Activated CD4-positive, alpha-beta T cell treated with anti-CD3 and anti-CD28 coated beads, Interleukin-2, amount 50 U/mL, for 4 hours (primary cell): ENCODE data around the gene DBNL.

ENCODE experiments used
- DNase-seq, 2 experiments: peaks; one replicate each; pipeline ENCODE4 v3.0.0-alpha.2; 2020

The DBNL gene

DNA sequence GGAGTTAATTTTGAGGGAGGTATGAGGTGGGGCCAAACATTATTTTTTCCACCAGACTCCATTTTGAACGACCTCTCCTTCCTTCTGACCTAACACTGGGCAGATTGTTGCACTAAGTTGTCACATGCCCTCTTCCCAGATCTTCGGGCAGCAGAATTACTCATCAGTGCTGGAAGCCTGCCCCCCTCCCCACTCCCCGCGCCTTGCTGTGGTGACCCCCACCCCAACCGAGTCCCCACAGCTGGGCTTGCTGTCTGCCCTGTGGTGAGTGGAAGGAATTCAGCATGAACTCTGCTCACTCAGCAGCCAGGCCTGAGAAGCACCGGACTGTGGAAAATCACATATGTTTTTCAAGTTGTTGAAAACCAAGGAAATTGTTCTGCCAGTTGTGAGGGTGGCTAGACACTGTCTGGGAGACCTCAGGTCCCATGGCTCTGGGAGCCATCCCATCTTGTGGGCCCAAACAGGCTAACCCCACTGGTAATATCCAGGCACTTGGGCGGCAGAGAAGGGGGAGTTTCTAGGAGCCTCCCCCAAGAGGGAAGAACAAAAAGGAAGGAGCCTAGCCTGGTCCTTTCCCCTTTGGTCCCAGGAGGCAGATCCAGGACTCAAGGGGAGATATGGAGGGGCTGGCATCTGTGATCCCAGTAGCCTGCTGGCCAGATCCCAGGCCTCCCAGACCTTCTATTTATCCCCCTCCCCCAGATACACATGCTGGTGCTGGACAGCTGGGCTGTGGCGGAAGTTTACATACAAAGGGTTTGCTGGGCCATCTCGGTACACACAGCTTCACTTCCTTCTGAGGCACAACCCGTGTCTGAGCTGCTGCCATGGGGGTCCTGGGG lies 56.2 kb downstream of the DBNL start:
- DNase-seq = no peak

DNA sequence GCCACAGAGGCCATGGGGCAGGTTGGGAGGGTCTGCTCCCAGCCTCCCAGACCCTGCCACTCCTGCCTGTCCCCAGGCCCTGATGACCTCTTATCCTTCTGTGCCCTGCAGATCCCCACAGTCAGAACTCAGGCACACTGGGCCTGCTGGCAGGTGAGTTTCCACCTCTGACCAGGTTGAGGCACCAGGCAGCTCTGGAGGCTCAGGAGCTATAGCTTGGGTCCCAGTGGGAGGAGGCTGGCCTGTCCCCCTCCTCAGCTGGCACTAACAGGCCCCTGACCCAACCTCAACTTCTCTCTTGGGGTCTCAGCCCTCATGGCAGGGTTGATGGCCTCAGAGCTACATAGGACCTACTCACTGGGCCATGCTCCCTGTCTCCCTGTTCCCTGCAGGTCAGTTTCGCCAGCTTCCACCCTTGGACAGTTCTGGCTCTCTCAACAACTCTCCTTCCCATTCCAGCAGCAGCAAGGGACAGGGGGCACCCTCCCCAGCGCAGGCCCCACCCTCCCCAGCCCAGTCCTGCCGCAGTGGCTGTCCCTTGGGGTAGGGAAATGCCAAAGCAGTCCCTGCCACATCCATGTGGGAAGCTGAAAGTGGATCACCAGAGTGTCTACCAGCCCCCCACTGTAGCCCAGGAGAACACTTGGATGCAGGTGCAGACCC lies 56.9 kb downstream of the DBNL start:
- no peak for DNase-seq

- no peak for DNase-seq
Observed at GRCh38 chr7:44101966-44102845, 57.7 kb downstream of the DBNL start.

DNA sequence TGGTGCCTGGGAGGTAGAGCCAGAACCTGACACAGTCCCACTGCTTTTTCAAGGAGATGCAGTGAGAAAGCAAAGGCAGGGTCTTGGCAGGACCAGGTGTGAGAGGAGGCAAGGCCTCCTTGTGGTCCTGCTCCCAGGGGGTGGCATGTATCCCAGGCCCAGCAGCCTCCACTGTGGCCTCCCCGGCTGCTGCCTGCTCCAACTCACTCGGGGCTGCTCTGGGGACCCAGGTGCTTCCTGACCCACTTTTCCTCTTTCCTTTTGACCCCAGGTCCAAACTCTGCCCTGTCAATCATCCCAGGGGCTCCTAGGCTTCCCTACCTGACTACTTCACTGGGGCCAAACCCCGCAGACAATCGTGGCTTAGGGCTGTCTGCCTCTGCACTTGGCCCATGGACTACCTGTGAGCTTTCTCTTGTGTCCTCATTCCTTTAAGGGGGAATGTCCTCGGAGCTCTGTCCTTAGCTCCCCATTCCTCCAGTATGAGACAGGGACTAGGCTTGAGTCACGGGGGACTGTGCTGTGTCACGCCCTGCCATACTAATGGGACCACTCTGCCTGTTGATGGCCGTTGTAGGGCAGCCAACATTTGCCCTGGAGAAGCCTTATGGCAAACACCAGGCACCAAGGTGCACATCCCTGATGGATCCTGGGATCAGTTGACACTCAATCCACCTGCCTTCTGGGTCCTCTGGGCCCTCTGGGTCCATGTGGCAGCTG lies 58.5 kb downstream of the DBNL start:
- DNase-seq = no peak

DNA sequence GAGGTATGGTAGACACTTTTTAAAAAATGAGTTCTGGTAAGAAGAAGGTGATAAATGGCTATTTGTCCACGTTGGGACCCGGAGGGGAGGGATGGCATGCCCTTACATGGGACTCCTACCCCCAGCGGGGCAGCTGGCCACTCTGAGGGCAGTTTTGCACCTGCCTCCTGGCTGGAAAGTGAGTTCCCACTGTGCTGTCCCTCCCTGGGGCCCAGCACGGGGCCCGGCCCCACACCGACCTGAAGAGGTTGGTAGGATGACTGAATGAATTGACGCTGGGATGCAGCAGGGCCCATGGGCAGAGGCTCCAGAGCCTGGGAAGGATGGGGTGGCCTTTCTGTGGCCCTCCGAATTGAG lies 59.0 kb downstream of the DBNL start:
- DNase-seq = no peak

DNA sequence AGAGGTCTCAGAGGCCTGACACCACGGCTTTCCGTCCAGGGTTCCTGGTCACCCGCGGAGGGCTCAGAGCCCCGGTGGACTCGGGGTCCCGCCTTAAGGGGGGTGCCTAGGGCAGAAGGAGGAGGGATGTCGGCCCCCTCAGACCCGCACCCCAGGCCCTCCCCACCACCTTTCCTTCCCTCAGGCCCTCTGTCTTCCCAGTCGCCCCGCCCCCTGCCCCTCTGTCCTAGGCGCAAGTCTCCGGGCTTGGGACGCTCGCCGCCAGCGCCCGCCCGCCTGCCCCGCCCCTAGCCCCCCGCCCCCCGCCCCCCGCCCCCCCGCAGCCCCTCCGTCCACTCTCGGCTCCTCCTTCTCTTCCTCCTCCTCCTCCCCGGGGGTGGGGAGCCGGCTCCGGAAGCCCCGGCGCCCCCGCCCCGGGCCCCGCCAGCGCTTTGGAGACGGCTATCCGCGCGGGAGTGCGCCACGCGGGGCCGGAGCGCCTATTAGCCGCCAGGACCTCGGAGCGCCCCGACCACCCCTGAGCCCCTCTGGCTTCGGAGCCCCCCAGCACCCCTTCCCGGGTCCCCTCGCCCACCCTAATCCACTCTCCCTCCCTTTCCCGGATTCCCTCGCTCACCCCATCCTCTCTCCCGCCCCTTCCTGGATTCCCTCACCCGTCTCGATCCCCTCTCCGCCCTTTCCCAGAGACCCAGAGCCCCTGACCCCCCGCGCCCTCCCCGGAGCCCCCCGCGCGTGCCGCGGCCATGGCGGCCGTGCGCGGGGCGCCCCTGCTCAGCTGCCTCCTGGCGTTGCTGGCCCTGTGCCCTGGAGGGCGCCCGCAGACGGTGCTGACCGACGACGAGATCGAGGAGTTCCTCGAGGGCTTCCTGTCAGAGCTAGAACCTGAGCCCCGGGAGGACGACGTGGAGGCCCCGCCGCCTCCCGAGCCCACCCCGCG lies 59.7 kb downstream of the DBNL start, which contains the start of gene AEBP1:
Gene AEBP1 (plus strand): TSS at position 423 of the 937 bp plus-strand sequence. CDS start 321 bp downstream, at position 744.
- no peak for DNase-seq

- DNase-seq = no peak
Observed at GRCh38 chr7:44104860-44105771, 60.6 kb downstream of the DBNL start.

GRCh38 chr7:44105832-44106231 lies 61.3 kb downstream of the DBNL start:
- DNase-seq = no peak

DNA sequence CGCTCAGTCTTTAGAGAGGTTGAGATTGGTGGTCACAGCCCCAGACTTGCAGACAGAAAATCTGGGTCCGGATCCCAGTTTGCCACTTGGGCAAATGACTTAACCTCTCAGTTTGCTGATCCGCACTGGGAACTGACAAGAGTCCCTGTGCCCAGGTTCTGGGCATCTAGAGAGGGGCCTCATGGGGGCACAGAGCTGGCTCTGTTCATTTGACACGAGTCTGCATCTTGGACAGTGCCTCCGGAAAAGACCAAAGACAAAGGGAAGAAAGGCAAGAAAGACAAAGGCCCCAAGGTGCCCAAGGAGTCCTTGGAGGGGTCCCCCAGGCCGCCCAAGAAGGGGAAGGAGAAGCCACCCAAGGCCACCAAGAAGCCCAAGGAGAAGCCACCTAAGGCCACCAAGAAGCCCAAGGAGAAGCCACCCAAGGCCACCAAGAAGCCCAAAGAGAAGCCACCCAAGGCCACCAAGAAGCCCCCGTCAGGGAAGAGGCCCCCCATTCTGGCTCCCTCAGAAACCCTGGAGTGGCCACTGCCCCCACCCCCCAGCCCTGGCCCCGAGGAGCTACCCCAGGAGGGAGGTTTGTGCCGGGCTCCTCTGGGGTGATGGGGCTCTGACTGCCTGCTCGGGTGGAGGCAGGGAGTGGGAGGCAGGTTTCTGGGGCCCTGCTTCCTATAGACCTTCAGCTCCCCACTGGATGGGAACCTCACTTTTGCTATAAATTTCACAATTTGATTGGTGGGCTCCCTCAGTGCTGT lies 62.0 kb downstream of the DBNL start:
- no peak for DNase-seq

DNA sequence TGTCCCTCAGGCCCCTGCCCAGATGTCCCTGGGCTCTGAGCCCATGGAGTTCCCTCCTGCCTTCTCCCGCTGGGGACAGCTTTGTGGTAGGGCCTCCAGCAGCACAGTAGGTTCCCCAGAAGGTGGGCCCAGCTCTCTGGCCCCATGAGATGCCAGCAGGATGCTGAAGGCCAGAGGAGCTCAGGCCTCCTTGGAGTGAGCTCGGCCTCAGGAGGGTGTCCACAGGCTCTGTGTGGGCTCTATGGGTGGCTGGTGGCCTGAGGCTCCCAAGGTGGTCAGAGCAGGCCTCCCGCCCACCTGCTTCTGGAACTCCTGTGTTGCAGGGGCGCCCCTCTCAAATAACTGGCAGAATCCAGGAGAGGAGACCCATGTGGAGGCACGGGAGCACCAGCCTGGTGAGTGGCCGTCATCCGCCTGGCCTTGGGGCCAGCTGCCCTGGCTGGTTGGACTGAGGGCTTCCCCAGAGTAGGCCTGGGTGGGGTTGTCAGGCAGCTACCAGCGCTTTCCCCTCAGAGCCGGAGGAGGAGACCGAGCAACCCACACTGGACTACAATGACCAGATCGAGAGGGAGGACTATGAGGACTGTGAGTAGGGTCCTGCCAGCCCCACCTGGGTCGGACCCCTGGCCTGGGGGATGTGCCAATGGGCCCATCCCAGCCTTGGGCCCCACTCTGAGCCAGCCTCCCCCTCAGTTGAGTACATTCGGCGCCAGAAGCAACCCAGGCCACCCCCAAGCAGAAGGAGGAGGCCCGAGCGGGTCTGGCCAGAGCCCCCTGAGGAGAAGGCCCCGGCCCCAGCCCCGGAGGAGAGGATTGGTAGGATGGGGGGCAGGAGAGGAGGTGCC lies 62.8 kb downstream of the DBNL start:
- DNase-seq = no peak

GRCh38 chr7:44107961-44108767 lies 63.7 kb downstream of the DBNL start:
- no peak for DNase-seq

GRCh38 chr7:44108768-44109750 lies 64.6 kb downstream of the DBNL start:
- no peak for DNase-seq

GRCh38 chr7:44109991-44110390 lies 65.5 kb downstream of the DBNL start:
- DNase-seq = no peak

DNA sequence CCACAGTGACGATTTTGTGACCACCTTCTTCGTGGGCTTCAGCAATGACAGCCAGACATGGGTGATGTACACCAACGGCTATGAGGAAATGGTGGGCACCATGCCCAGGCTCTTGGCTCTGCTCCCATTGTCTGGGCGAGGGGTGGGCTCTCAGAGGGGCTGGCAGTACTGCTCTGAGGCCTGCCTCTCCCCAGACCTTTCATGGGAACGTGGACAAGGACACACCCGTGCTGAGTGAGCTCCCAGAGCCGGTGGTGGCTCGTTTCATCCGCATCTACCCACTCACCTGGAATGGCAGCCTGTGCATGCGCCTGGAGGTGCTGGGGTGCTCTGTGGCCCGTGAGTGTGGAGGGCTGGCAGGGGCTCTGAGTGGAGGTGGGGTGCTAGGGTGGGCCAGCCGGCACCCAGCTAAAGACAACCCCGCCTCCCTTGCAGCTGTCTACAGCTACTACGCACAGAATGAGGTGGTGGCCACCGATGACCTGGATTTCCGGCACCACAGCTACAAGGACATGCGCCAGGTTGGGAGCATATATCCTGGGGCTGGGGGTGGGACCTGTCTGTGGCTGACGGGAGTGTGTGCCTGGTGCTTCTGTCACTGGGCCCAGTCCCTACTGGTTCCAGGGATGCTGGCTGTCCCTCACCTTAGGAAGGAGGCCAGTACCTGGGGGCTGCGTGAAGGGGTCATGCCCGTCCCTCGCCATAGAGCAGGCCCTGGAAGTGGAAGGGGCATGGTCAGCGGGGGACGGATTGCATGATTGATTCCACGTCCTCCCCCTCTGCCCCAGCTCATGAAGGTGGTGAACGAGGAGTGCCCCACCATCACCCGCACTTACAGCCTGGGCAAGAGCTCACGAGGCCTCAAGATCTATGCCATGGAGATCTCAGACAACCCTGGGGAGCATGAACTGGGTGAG lies 66.5 kb downstream of the DBNL start:
- no peak for DNase-seq
